Transverse colon (tissue), 4 donors: Measurements from ENCODE around the gene METTL8.

Experiments used
- CTCF ChIP-seq, 5 experiments: fragments of 200-600 bp in 3 of 5; fragments of 450-650 bp in 2 of 5; sonication (generic) in 3 of 5; IDR thresholded peaks; 1 replicate in 2 of 5; 2 replicates in 3 of 5; pipeline ENCODE4 v1.5.1; 2016 to 2017; ENCODE audit warnings: antibody characterized with exemption in 5 of 5, inconsistent platforms in 3 of 5, mild to moderate bottlenecking in 2 of 5, moderate library complexity in 1 of 5
- EP300 ChIP-seq: sonication (generic); formaldehyde crosslinking; IDR thresholded peaks from one replicate; pipeline ENCODE4 v1.6.1; 2017; ENCODE audit warnings: antibody characterized with exemption, low read depth
- POLR2A ChIP-seq: fragments of 450-650 bp; IDR thresholded peaks from one replicate; pipeline ENCODE4 v1.6.1; 2016; ENCODE audit warnings: antibody characterized with exemption, mild to moderate bottlenecking, moderate library complexity
- POLR2AphosphoS5 ChIP-seq, 3 donors: sonication (generic); formaldehyde crosslinking; IDR thresholded peaks; one replicate each; pipeline ENCODE4 v1.6.1; 2016; ENCODE audit warnings: antibody characterized with exemption in 3 of 3

DNA sequence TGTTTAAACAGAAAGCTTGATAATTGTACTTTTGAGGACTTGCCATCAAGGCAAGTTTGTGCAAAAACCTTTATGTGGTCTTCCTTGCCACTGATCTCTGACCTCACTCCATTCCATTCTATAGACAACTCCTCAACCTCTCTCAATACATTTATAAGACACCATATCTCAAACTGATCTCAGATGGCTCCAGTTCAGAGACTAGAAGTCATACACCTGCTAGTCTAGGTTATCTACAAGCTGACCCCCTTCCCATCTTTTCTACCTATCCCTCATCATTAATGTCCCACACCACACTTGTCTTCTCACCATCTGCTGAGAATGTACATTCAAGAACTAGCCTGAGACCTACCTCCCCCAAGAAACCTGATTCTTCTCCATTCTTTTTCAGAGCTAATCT is 113.1 kb downstream of the METTL8 start:
- no peak for TF ChIP-seq CTCF (IDR thresholded peaks at IDR 0.05)
- TF ChIP-seq POLR2A = no peak
- TF ChIP-seq POLR2AphosphoS5 (IDR thresholded peaks at IDR 0.05) = no peak
- no peak for TF ChIP-seq EP300
